Activated T-cell treated with anti-CD3 and anti-CD28 coated beads for 24 hours (primary cell): Measurements from ENCODE around the gene PCDHGA2.
A peak's percentile ranks its signal among the peaks of the same experiment; 100 is the strongest.
"Not testable (repeated sequence)": the region's sequence is repeated elsewhere in the genome, so short reads cannot be mapped to it uniquely, and the experiment has no call there.

Experiments
- DNase-seq: peaks from one replicate; pipeline ENCODE4 v3.0.0-alpha.2; 2020; ENCODE audit warnings: low read depth

The PCDHGA2 gene

GRCh38 chr5:141338538-141339306, at the start of gene PCDHGA2:
Gene PCDHGA2 (plus strand): TSS chr5:141338760.
- DNase-seq = no peak

GRCh38 chr5:141298376-141298775, 40.2 kb upstream of the PCDHGA2 start:
- no peak for DNase-seq

- DNase-seq = no peak
Measured at GRCh38 chr5:141303756-141304155, 34.8 kb upstream of the PCDHGA2 start, which contains the start of gene SLC25A2. Gene SLC25A2 (minus strand): TSS chr5:141304049. CDS start chr5:141303865, 184 bp downstream.

GRCh38 chr5:141306630-141307029, 31.9 kb upstream of the PCDHGA2 start:
- DNase-seq = no peak

GRCh38 chr5:141313711-141314110, 24.8 kb upstream of the PCDHGA2 start:
- no peak for DNase-seq

GRCh38 chr5:141316963-141317362, 21.6 kb upstream of the PCDHGA2 start:
- not testable (repeated sequence) for DNase-seq

- no peak for DNase-seq
Measured at GRCh38 chr5:141319202-141319601, 19.4 kb upstream of the PCDHGA2 start.

GRCh38 chr5:141319699-141320098, 18.9 kb upstream of the PCDHGA2 start:
- DNase-seq = no peak

- peak; percentile 89 for DNase-seq
Measured at GRCh38 chr5:141320225-141321169, 18.1 kb upstream of the PCDHGA2 start, which contains the start of gene TAF7. Gene TAF7 (minus strand): TSS chr5:141320784. CDS start chr5:141320044, 740 bp downstream.

GRCh38 chr5:141322261-141322660, 16.3 kb upstream of the PCDHGA2 start:
- no peak for DNase-seq

- peak; percentile 63 for DNase-seq
Measured at GRCh38 chr5:141326088-141326854, 12.3 kb upstream of the PCDHGA2 start.

GRCh38 chr5:141328231-141328630, 10.3 kb upstream of the PCDHGA2 start:
- no peak for DNase-seq

- no peak for DNase-seq
Measured at GRCh38 chr5:141330299-141331080, 8.1 kb upstream of the PCDHGA2 start, which contains the start of gene PCDHGA1. Gene PCDHGA1 (plus strand): TSS chr5:141330514.

GRCh38 chr5:141332571-141332970, 6.0 kb upstream of the PCDHGA2 start:
- not testable (repeated sequence) for DNase-seq

- DNase-seq = not testable (repeated sequence)
Measured at GRCh38 chr5:141340781-141341354, 2.3 kb downstream of the PCDHGA2 start.

- DNase-seq = no peak
Measured at GRCh38 chr5:141342773-141343172, 4.2 kb downstream of the PCDHGA2 start.

GRCh38 chr5:141343242-141343952, 4.8 kb downstream of the PCDHGA2 start, which contains the start of gene PCDHGA3:
Gene PCDHGA3 (plus strand): TSS chr5:141343829. CDS start chr5:141344034, 205 bp downstream.
- no peak for DNase-seq

- no peak for DNase-seq
Measured at GRCh38 chr5:141343953-141344463, 5.4 kb downstream of the PCDHGA2 start.

- DNase-seq = no peak
Measured at GRCh38 chr5:141345327-141345726, 6.8 kb downstream of the PCDHGA2 start.

GRCh38 chr5:141346017-141346416, 7.5 kb downstream of the PCDHGA2 start:
- DNase-seq = not testable (repeated sequence)
